Renal pelvis (tissue), 12 donors: ENCODE results near the gene KCNA4. TPM values are rescaled to one million over a fixed set of nuclear protein-coding genes. Genes with fewer than 3 reads are reported as not detected.
"Not testable (repeated sequence)": the region's sequence is repeated elsewhere in the genome, so short reads cannot be mapped to it uniquely, and the experiment has no call there.

Source experiments
- DNase-seq: peaks from one replicate; pipeline ENCODE4 v3.0.0-alpha.2; 2013
- long read RNA-seq, 16 experiments: transcript quantifications; one replicate each; lab custom pipeline, GENCODE V29; 2026
- polyA plus RNA-seq, 3 donors: library from polyadenylated mRNA; unstranded; fragments of 120-200 nt; gene quantifications; one replicate each; pipeline ENCODE4 v1.2.1, GENCODE V29; 2013; ENCODE audit not compliant: insufficient read length in 3 of 3

The KCNA4 gene
- under 1 TPM; 0.09 to 0.17 (median 0.12) TPM for polyA plus RNA-seq
- long read RNA-seq, donor 1: 0 reads
- long read RNA-seq, donor 2: 0 reads
- long read RNA-seq, donor 3: 0 reads
- long read RNA-seq, donor 4: 0 reads
- long read RNA-seq, donor 5: 0 reads
- long read RNA-seq, donor 6: 0 reads
- long read RNA-seq, donor 7: 0 reads
- long read RNA-seq, donor 8: 0 reads
- long read RNA-seq, donor 9: 0 reads
- long read RNA-seq, donor 10: 0 reads
- long read RNA-seq, donor 11: 0 reads
- long read RNA-seq, donor 12: 0 reads
- long read RNA-seq, donor 13: 0 reads
- long read RNA-seq, donor 14: 0 reads
- long read RNA-seq, donor 15, full-length matches to known transcripts: 1 of 1 reads
- long read RNA-seq, donor 15, partial matches to known transcripts: 0 of 1 reads
- long read RNA-seq, donor 15, other reads (novel, unspliced or antisense): 0 of 1 reads
- long read RNA-seq, donor 16: 0 reads

DNA sequence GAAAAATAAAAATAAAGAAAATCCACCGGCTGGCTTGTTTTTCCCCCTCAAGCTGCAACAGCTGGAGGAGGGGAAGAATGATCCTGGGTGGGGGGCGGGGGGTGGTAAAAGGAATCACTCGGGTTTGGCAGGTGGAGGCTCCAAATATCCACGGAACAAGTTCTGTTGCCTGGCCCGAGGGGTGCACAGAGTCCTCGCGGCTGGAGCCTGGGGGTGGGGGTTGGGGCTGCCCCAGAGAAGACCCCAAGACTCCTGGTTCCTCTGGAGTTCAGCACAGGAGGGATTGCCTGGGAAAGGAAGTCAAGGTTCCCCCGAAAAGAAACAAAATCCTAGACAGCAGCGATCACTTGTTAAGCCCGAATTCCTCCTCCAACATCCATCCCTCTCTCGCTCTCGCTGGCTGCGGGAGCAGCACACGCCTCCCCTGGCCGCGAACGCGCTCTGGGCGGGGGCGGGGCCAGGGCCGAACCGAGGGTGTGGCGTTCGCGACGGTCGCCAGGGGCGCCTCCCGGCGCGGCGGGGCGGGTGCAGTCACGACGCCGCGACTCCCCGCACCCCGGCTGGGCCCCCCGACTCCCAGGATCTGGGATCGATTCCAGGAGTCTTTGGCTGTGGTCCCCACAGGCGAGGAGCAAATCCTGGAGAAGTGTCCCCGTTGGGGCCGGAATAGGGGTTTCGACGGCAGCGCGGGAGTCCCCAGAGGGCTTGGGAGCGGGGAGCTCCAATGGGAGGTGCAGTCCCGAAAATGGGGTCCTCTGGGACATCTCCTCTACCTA, at the start of gene KCNA4:
Gene KCNA4 (minus strand): TSS at position 443 of the 776 bp plus-strand sequence. CDS start 4,352 bp downstream, outside the sequence.
- peak; percentile 42 for DNase-seq

DNA sequence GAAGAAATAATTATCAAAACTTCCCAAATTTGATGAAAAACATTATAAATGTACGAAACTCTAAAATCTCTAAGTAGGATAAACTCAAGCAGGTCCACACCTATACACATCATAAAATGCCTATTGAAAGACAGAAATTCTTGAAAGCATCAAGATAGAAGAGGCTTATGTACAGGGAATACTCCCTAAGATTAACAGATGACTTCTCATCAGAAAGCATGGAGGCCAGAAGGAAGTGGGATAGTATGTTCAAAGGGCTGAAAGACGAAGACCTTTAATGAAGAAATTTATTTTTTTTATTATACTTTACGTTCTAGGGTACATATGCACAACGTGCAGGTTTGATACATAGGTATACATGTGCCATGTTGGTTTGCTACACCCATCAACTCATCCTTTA, 45.3 kb upstream of the KCNA4 start:
- DNase-seq: no peak

DNA sequence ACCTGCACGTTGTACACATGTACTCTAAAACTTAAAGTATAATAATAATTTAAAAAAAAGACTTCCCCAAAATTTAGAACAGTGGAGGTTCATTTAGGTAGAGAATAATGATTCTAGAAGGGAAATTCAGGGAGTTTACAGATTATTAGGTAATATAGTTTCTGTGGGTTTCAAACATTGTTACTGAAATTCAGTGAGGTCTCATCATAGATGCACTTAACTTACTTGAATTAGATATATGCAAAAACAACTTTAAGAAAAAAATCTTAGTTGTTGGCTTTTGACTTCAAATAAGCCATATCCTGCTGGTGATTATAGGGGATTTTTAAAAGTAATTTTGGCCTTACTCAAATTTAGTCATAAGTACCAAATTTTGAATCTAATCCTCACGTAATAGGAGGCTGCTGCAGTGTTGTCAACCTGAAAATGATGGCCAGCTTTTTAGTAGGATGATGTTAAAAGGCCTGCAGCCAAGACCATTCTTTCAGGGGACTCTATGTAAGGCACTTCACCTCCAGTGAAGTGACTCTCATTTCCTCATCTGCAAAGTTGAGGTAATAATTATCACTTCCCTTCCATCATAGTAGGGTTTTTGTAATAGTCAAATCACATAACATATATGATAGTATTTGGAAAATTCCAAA, 42.5 kb upstream of the KCNA4 start:
- no peak for DNase-seq

DNA sequence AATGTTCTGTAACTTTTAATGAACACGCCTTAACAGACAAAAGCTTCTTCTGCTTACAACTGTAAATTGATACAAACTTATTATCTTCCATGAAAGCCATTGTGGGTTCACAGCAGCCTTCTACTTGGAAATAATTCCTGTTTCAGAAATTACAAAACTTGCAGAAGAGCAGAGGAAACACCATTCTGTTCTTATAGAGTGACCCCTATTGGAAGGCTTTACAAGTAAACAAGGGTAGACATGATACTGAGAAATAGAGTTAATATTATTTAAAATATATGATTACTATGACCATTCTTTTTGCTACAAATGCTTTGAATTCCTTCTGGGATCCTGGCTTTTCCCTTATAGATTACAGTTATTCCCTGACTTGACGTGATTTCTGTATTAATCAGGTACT, 32.4 kb upstream of the KCNA4 start:
- DNase-seq: no peak

DNA sequence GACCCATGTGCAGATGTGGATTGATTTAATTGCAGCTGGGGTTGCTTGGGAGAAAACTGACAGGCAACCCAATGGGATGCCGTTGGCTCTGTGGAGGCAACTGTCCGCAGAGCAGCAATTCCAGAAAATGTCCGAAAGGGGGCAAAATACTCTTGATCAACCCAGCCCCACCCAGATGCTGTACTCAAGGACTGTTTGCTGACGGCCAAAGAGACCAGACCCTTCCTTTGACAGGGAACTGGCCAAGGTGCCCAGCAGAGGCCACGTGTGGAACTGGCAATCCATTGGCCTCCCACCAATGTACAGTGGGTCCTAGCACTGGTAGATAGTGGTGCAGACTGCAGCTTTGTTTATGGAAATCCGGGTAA, 29.7 kb upstream of the KCNA4 start:
- DNase-seq: no peak

DNA sequence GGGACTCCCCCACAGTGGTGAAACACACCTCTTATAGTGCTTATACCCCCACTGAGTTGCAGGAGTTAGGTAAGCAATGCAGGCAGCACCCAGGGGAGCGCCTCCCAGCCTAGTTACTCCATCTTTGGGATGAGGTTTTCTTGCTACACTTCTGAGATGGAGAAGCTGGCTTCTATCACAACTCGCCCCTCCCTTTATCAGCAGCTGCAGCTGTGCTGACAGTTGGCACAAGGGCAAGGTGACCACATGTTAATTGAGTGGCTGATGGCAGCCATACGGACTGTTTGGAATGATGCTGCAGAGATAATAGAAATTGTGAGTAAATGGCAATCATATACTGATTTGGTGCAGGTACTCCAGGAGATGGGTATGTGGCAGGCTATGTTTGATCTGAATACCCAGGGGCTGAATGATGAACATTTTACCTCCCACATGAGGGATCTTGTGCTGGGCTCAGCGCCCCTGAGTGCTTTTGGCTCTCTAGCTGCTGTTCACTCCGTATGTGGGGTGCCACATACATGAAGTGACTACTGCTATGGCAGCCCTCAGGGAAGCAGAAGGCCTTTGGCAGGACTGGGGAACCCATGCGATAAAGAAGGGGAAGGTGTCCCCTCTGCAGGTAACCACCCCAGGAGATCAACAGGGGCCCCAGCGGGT, 29.2 kb upstream of the KCNA4 start:
- DNase-seq: no peak

DNA sequence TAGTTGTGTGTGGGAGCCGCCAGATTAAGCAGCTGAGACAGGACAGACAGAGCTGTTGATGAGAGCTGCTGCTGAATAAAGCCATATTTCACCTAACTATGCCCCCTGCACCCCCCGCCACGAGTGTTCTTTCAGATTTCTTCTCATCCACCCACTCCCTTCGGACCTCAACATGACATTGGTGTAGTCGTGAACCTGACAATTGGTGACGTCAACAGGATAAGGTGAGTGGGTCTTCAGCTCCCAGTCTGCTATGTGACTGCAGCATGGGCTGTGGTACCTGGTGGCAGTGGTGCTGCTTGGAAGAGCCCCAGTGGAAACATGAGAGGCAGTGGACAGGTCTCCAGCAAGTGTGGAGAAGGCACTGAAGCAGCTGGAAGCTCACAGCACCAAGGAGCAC, 28.3 kb upstream of the KCNA4 start:
- DNase-seq: no peak

DNA sequence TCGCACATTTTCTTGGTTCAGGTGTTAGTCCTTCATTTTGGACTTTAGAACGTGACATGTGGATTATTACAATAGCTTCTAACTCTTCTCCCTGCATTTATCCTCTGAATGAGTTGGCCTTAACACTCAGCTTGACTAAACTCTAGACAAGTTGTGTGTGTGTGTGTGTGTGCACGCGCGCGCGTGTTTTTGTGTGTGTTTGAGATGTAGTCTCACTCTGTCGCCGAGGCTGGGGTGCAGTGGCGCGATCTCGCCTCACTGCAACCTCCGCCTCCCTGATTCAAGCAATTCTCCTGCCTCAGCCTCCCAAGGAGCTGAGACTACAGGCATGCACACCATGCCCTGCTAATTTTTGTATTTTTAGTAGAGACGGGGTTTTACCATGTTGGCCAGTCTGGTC, 24.3 kb upstream of the KCNA4 start:
- DNase-seq: no peak

DNA sequence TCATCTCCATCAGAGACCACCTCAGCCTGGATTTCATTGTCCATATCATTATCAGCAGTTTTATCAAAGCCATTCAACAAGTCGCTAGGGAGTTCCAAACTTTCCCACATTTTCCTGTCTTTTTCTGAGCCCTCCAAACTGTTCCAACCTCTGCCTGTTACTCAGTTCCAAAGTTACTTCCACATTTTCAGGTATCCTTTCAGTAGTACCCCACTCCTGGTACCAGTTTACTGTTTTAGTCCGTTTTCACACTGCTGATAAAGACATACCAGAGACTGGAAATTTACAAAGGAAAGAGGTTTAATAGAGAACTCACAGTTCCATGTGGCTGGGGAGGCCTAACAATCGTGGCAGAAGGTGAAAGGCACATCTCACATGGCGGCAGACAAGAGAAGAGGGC, 17.9 kb upstream of the KCNA4 start:
- DNase-seq: not testable (repeated sequence)

DNA sequence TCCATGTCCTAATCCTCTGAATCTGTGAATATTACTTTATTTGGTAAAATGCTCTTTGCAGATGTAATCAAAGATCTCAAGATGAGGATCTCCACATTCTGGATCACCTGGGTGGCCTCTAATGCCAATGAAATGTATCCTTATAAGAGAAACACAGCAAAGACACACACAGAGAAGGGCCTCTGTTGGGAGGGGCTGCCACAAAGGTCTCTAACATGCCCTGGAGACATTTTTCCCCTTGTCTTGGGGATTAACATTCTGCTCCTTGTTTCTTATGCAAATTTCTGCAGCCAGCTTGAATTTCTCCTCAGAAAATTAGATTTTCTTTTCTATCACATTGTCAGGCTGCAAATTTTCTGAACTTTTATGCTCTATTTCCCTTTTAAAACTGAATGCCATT, 17.3 kb upstream of the KCNA4 start:
- DNase-seq: not testable (repeated sequence)

DNA sequence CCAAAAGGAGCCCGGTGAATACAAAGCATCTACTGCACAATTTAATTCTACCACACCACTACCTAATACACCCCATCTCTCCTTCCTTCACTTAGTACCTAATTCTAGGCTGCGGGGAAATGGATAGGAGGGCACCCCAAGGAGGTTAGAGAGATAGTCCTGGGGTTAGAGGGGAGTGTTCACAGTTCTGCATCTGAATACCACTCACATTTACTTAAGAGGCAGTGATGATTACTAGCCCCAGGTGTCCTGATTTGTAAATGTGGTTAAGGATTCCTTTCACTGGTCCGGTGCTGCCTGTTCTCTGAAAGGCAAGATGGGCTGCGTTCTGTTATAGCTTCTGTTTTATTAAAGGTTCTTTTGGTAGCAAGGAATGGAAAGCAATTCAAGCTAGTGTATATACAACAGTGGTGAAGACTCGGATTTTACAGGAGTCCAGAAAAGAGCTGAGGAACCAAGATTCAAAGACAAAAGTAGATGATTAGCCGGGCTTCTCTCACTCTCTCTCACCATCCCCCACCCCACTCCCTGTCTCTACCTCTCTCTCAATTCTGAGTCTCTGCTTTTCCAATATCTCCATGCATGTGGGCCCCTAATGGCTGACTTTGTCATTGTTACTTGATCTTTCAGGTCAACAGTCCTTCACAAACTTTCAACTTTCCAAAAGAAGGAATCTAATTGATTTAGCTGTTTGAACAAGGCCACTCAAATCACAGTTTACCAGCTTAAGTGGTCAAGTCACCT, 8.7 kb upstream of the KCNA4 start:
- no peak for DNase-seq

DNA sequence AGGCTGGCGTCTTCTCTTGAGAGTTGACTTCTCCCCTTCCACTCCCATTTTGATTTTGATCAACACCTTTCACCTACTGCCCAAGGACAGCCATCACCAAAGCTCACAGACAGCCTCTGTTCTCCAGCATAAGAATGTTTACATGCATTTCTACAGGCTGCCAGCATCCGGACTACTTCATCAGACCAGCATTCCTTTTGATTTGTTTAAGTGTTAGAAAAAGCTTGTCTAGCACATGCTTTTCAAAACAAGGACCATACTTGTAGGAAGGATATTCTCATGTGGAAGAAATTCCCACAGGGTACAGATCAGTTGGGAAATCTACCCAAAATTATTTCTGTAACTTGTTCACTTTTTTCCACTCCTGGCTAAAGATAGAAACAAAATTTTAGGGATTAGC, 6.2 kb upstream of the KCNA4 start:
- DNase-seq: no peak

DNA sequence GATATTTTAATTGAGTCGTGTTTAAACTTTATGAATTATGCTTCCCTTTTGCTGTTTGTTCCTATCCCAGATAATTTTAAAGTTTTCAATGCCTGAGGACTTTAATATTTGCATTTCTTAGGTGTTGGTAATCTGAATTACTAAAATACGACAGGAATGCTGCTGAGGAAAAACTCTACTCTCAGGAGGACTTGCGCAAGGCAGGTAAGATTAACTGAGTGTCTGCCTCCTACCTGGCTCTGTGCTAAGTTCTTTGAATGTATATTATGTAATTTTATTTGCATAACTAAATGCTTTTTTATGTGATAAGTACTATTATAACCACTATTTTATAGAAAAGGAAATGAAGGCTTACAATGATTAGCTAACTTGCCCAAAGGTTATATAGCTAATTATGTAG, 2.7 kb upstream of the KCNA4 start:
- no peak for DNase-seq

DNA sequence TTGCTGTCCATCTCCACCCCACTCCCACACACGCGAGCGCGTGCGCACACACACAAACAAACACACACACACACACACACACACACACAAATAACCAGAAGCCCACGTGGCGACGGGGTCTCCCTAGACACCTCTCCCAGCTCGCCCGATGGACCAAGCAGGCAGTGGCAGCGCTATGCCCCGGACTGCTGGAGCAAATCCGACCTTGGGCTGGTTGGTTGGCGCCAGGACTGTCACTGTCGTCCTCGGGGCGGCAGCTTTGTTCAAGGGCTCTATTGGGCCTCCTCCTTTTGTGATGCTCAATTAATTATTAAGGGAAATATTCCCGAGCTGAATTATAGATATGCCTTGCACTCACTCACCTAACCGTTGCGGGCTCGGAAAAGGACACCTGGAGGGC, 1.7 kb upstream of the KCNA4 start:
- no peak for DNase-seq

DNA sequence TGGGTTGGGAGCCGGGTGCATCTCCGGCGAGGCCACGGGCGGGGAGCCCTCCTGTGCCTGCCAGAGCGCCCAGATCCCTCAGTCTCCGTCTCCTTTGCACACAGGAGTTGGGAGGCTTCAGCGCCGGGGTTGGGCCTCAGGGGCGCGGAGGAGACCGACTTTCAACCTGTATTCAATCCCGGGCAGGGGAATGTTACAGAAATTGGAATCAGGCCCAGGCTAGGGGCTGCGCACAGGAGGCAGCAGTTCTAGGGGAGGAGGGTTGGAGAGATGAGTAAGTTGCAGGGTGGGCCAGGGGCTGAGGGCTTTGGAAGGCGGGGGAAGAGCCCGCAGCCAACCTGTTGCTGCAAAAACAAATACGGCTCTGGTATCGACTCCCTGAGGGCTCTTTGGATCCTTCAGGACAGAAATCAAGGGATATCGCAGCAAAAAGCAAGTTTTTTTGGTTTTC, 640 bp upstream of the KCNA4 start:
- DNase-seq: no peak

DNA sequence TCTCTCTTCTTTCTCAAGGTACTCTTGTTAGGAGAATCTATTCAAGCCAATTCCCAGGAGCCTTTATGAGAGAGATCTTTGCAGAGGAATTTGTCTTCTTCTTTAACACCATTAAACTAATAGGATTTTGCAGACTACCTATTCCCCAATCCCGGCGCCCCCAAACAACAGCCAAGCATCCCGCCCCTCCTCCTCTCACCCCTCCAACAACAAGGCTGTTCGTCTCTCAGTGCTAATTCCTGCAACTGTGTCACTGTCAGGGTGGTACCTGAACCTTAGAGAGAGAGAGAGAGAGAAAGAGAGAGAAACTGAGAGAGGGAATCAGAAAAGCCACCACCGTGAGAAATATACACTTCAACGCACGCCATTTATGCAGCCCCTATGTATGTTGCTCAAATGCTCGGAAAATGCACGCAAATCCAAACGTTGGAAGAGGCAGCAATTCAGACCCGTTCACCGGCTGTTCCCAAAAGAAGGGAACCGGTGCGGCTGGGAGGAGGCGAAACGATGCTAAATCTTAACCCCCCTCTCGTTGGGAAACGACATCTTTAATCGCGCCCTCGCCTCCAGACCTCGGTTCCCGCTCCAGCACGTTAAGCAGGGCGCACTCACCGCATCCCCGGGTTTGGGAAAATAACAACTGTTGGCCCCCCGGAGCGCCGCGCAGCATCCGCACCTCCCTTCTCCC, 961 bp downstream of the KCNA4 start:
- no peak for DNase-seq

DNA sequence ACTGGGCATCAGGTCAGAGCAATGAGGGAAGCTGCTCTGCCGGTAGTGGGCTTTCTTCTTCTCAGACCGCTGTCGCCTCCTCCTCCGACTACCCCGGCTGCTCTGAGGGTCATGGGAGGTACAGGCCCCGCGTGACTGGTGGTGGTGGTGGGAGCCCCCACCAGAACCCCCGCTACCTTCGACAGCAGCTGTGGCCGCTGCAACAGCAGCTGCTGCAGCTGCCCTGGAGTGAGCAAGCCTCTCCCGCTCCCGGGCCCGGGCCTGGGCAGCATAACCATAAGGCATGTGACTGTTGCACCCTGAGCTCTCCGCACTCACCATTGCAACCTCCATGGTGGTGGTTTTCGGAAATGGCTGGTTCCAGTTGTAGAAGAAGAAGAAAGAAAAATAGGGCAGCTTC, 4.5 kb downstream of the KCNA4 start:
- DNase-seq: no peak

DNA sequence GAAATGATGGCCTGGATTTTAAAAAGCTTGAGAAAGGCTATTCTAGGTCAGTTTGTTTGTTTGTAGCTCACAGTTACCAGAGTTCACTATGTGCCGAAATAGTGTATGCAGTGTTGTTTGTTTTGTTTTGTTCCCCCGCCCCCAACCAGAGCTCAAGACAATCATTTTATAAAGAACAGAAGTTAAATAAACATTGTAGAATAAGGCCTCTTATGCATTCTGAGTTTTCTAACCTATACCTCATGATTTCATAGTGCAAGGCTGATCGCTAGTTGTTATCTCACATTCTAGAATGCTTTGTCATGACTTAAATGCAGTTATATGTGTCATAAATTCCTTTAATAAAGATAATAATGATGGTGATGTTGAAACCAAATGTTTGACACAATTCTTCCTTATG, 7.8 kb downstream of the KCNA4 start:
- no peak for DNase-seq

DNA sequence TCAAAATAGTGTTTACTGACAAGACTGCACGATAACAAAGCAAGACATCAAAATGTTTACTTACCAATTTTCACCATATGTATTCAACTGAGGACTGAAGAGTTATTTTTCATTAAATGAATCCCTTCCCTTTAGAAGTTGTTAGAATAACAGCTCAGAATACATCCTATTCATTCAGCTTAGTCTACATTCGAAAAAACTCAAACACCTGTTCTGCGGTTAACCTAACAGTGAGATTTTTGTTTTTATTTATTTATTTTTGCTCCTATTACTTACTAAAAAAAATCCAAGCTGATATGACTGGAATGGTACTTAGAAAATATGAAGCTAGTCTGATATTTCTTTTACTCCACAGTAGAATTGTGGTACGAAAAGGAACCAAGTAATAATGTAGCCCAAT, 10.0 kb downstream of the KCNA4 start:
- no peak for DNase-seq

DNA sequence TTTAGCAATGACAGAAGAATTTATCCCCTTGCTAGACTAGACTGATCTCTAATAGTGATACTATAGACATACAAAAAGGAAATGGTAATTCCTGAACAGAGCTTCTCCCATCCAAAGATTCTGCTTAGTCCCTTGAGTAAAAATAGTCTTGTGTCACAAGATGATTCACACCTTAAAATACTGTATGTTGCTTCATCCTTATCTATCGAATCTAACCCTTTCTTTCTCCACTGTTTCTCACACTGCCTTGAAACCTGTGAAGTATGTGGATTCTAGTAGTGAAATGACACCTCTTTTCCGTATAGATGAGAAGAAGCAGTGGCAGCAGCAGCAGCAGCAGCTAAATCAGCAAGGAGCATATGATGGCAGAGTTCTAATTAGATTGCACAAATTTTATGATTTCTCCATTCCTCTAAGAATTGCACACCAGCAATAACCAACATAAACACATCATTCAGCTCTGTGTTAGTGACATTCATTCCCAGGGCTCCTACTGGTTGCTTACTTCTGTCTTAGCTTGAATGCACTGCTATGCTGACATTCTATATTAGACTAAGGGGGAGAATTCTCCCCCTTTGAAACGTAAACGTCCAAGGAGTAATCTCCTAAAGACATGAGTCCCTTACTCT, 14.6 kb downstream of the KCNA4 start:
- no peak for DNase-seq
